A673 (cell line): Measurements from ENCODE around the gene APOBEC3F.
"Not testable (repeated sequence)": the region's sequence is repeated elsewhere in the genome, so short reads cannot be mapped to it uniquely, and the experiment has no call there.

Experiments
- CTCF ChIP-seq: fragments of 300-800, 200-600 bp; sonication (generic); conservative IDR thresholded peaks from 2 replicates; pipeline ENCODE4 v1.5.1; 2017; ENCODE audit warnings: low read depth, mild to moderate bottlenecking, antibody characterized with exemption, low read length, moderate library complexity, mixed read lengths
- EZH2 ChIP-seq: fragments of 200-600 bp; sonication (generic); IDR thresholded peaks from 2 replicates; pipeline ENCODE4 v1.6.1; 2017; ENCODE audit warnings: borderline replicate concordance, low read depth, mild to moderate bottlenecking, mixed read lengths, antibody characterized with exemption, low read length; ENCODE audit not compliant: poor library complexity, severe bottlenecking

- TF ChIP-seq EZH2, CTCF: not testable (repeated sequence)
Observed at GRCh38 chr22:39045136-39045535, 4.5 kb downstream of the APOBEC3F start.
